Stimulated activated CD8-positive, alpha-beta memory T cell treated with anti-CD3 and anti-CD28 coated beads, Interleukin-4, amount 100 ng/mL, for 1 hour (primary cell): Measurements from ENCODE around the gene FUZ.

ENCODE experiments used
- DNase-seq, 2 donors: peaks; one replicate each; pipeline ENCODE4 v3.0.0-alpha.2; 2020; ENCODE audit warnings: low read depth in 2 of 2, low spot score in 1 of 2

The FUZ gene, protein sequence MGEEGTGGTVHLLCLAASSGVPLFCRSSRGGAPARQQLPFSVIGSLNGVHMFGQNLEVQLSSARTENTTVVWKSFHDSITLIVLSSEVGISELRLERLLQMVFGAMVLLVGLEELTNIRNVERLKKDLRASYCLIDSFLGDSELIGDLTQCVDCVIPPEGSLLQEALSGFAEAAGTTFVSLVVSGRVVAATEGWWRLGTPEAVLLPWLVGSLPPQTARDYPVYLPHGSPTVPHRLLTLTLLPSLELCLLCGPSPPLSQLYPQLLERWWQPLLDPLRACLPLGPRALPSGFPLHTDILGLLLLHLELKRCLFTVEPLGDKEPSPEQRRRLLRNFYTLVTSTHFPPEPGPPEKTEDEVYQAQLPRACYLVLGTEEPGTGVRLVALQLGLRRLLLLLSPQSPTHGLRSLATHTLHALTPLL

DNA sequence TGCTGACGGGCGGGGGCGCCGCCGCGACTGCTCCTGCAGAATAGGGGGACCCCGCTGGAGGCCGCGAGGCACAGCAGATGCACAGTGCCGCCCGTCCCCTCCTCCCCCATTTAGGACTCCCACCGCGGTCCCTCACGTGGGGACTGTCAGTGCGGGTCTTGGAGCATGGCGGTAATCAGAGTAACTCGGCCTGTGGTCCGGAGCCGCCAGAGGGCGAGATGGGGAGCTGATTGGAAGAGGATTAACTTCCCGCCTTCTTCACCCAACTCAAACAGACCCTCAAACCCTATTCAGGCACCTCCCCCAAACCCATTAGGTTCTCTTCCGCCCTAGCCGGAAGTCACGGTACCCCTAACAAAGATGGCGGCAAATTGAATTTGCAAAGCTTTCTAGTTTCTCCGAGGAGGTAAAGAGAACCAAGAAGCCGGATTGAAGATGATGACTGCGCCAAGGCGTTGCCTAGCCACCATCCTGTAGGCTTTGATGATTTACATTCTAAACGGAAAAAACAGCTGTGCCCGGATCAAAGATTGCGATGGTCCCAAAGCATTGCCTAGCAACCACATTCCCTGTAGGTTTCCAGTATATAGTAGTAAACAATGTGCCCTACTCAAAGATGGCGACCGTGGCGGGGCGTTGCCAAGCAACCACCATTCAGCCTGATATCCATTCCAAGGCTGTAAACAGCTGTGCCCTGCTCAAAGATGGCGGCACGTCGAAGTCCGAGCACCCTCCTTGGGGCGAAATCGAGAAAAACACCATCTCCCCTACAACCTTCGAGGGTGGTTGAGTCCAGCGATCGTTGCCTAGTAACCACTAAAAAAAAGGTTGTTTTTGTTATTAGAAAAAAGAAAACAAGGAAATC is at the start of gene FUZ:
Gene FUZ (minus strand): TSS at position 296 of the 865 bp plus-strand sequence. CDS start 186 bp downstream, at position 110.
- peak; percentile 69 to 85 for DNase-seq

DNA sequence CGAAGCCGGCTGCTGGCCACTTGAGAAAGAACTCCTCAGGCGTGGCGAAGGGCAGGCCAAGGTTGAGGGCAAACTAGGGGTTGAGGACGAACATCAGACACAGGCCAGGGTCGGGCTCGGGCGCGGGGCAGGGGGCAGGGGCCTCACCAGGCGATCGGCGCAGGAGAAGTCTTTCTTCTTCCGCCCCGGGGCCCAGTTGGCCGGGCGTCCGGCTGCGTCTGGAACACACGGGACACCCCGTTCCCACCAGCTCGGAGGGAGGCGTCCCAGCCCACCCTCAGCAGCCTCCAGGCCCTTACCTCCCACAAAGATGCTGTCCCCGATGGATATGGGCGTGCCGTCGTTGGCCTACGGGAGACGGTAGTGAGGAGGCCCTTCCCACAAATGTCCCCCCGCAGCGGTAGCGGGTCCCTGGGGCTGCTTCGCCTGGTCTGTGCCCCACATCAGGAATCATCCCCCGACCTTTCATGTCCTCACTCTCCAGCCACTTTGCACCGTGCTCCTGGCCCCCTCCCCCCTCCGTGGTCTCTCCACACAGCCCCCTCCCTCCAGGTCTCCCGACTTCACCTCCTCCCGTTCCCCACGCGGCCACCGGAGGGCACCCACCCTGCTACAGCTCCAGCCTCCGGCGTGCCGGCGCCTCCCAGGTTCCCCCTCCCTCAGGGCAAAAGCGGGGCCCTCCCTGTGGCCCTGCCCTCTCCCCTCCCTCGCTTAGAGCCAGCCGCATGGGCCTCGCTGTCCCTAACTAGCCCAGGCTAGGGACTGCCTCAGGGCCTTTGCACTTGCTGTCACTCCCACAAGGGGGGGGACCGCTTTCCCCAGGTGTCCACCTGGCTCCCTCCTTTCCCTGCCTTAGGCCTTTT is 49.5 kb upstream of the FUZ start:
- DNase-seq: no peak

DNA sequence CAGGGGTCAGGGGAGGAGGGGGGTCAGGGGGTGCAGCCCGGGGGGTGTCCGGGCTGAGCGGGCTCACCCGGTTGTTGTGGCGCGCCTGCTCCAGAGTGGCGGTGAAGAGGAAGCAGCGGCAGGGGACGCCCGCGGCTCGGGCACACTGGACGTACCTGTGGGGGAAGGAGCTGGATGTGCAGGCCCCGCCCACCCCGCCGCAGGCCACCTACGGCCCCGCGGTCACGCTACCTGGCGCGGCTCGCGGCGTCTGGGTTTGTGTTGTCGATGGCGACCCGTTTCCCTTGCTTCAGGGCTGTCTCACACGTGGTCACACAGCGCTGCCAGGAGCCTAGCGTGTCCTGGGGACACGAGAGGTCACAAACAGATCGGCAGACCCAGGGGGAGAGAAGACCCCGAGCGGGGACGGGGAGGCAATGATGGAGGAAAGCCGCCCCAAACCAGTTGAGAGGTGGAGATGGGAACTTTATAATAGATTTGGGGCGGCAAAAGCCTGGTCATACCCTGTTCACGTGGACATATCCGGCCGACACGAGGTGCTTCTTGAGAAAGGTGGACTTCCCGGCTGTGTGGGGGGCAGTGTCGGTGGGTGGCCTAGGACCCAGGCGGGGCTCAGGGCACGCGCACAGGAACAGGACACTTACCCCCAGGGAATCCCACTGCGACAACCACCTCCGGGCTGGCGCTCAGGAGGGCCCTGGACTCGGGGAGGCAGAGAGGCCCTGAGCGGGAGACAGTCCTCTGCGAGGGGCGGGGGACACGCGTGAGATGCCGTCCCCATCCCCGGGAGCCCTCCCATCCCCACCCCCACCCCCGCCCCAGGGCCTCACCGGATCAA is 48.7 kb upstream of the FUZ start:
- DNase-seq: no peak

DNA sequence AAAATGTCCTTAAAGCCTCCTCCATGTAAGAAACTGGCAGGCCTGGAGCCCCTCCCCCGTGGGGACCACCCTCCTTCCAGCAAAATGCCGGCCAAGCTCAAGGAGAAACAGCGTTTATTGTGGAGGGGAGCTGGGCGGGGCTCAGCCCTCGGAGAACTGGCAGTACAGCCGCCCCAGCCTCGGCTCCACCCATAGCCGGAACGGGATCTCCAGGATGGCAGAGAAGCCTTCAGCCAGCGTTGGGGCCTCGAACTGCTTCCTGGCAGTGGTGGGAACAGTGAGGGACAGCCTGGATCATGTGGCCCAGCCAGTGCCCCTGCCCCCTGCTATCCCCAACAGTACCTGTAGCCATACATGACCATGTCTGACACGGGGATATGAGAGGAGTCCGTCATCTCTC is 48.0 kb upstream of the FUZ start:
- no peak for DNase-seq

DNA sequence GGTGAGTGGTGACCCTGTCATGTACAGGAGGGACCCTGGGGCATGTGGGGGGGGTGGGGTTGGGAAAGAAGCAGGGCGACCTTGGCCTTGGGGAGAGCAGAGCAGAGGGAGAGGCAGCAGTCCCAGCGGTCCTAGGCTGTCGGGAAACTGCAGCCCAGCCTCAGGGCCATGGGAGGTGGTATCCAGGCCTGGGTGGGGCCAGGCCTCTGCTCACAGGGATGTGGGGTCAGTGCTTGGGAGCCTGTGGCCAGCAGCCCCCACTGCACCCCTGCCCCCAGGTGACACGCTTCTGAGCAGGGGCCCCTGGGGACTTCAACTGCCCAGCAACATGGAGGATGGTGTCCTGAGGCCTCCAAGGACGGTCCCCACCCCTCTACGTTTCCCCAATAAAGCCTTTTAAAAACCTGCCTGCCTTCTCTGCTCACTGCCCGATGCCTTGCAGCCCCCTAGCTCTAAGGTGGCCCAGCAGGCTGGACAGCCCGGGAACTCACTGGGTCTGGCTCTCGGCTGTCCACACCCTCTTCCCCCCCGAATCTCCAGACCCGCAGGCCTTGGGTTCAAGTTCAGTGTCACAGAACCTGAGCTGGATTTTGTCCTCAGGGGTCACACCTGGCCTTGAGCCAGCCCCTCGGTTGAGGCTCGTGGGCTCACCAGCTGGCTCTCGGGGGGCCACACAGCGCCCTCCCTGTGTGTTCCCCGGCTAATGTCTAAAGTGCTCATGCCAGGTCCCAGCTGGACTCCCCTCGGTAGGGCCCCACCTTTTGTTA is 47.4 kb upstream of the FUZ start:
- no peak for DNase-seq

DNA sequence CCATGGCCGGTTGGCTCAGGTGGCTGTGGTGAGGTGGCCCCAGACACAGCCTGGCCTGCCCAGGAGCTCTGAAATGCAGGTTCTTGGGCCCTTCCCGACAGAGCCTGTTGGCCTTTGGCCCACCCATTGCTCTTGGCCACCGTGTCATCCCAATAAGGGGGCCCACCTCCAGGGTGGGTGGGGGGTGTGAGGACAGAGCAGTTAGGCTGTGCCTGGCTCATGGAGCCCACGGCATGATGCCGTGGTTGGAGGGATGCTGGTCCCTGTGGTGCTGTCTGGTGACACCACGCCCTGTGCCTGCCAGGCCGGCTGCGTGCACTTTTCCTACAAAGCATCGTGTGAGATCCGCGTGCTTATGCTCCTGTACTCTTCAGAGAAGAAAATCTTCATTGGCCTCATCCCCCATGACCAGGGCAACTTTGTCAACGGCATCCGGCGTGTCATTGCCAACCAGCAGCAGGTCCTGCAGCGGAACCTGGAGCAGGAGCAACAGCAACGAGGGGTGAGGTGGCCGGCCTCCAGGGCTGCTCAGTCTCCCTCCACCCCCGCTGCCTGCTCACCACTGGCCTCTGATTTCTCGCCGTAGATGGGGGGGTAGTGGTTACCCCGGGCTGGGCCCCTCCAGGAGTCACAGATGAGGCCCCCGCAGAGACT is 46.7 kb upstream of the FUZ start:
- DNase-seq: no peak

DNA sequence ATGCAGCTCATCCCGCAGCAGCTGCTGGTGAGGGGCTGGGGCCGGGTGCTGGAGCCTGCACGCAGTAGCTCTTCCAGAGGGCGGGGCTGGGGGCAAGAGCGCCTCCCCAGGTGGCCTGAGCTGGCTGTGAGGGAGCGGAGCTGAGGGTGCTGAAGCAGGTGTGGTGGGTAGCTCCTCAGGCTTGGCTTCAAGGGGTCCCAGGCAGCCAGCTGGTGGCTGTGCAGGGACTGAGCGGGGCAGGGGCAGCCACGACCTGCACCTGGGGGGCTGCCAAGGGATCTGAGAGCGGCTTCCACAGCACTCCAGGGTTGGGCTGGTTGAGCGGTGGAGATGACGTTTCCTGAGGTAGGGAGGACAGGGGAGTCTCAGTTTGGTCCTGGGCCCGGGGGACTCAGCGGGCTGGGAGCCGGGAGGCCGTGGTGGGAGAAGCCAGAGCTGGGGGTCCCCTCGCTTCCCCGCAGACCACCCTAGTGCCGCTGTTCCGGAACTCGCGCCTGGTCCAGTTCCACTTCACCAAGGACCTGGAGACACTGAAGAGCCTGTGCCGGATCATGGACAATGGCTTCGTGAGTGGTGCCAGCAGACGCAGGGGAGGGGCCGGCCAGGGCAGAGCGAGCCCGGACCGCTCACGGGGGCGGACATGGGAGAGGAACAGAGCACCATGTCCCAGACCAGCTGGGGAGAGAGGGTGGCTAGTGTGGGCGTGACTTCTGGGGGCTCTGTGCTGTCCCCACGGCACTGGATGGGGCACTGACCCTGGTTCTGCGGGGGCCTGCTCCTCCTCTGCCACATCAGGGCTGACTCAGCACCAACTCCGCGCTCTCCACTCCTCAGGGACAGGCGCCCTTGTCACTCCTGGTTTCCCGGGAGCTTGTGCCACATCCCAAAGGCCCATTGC is 45.2 kb upstream of the FUZ start:
- no peak for DNase-seq

DNA sequence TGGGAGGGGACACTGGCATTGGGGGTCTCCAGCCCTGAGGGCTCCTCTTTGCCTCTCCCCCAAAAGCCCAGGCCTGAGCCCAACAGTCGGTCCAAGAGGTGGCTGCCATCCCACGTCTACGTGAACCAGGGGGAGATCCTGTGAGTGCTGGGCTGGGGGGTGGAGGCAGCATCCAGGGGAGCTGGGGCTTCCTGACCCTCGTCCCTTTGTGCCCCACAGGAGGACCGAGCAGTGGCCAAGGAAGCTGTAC is 44.7 kb upstream of the FUZ start:
- no peak for DNase-seq

DNA sequence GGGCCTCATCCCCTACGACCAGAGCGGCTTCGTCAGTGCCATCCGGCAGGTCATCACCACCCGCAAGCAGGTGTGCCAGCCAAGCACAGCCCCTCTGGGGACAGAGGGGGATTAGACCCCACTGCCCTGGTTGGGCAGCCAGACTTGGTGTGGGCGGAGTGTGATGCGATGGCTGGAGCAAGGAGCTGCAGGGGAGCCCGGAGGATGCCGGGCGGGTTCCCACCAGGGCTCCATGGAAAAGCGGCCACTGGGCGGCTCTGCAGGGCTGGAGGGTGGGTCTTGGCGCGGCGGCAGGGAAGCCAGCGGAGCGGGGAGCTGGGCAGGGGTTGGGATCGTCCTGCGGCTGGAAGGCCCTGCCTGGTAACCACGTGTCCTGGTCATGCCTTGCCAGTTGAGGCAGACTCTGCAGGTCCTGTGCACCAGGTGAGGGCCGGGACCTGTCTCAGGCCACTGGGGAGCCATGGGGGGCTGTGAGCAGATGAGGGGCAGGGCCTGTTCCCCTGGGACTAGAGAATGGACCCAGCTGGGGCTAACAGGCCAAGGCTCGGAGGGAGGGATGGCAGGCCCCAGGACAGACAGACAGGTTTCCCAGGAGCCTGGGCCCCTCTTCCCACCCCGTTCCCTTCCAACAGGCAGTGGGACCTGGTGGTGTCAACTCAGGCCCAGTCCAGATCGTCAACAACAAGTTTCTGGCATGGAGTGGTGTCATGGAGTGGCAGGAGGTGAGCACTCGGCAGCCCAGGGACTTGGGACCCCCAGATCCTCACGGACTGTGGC is 44.2 kb upstream of the FUZ start:
- no peak for DNase-seq

DNA sequence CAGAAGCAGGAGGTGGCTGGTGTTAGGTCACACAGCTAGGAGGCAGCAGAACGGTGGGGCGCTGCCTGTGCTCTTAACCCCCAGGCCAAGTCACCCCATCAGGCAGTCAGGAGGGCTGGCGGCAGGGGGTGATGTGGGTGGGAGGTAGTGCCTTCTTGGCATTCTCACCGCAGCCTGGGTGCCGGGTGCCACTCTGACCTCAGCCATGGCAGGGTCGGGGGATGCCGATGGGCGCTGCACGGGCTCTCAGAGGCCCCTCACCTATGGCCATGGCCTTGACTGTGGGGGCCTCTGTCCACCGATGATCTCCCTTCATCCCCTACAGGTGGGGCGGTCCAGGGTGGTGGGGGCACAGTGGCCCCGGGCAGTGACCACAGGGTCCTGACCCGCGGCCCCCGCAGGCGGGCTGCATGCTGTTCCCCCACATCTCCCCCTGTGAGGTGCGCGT is 43.5 kb upstream of the FUZ start:
- no peak for DNase-seq

DNA sequence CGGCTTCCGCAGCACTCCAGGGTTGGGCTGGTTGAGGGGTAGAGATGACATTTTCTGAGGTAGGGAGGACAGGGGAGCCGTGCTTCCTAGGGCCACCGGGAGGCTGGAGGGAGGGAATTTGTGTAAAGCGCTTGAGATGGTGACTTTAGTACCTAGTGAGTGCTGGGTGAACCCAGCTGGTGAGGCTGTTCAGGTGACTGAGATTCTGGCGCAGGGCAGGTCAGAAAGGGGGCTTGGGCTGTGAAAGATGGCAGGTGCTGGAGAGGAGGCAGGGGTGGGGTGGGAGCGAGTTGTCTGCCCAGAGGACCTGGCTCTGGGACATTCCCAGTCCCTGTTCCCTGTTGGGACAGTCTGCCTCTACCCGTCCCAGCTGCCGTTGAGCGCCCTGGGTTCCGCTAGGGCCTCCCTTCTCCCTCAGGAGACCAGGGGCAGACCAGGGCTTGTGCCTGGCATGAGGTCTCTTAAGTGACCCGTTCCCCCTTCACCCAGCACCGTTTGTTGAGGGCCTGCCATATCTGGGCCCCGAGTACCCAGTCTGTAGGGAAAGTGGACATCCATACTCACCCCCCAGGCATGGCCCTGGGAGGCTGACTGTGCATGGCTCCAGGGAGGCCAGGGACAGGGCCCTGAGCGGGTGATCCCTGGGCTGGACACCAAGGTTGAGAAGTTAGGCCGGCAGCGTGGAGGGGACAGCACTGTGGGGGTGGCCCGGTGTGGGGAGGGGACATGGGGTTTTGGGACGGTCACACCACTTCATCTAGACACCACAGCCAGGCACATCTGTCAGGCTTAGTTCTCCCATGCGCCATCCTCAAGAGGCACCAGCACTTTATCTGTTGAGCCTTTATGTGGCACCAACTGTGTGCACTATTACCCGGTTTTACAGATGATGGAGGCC is 42.8 kb upstream of the FUZ start:
- DNase-seq: no peak

DNA sequence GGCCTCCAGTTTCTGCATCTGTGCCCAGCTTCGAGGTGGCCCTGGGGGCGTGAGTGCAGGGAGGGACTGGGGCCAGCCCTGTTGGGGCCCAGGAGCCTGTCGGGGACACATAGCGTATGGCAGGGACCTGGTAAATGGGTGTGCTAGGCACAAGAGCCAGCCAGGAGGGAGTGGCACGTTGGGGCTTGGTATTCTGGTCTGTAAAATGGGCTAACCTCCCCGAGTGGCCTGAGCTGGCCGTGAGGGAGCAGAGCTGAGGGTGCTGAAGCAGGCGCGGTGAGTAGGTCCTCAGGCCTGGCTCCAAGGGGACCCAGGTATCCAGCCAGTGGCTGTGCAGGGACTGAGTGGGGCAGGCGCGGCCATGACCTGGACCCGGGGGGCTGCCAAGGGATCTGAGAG is 42.2 kb upstream of the FUZ start:
- no peak for DNase-seq

DNA sequence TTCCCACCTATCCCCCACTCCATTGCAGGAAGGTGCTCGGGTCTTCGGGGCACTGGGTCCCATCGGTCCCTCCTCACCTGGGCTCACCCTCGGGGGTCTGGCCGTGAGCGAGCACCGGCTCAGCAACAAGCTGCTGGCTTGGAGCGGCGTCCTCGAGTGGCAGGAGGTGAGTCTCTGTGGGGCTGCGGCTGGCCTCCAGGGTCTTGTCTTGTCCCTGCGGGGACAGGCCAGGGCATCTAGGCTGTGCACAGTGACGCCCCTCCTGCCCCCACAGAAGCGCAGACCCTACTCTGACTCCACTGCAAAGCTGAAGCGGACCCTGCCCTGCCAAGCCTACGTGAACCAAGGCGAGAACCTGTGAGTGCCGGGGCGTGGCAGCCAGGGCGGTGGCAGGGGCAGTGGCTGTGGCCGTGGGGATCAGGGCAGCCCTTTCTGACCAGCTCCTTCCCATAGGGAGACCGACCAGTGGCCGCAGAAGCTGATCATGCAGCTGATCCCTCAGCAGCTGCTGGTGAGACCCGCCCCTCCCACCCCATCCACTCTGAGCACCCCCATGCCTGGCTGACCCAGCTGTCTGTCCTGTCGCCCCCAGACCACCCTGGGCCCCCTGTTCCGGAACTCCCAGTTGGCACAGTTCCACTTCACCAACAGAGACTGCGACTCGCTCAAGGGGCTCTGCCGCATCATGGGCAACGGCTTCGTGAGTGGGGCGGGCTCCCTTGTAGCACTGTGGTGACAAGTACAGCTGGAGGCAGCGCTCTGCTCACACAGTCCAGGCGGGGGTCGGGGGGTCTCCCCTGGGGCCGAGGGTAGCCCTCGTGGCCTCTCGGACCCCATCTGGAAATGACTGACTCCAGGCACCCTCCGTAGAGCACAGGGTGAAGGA is 41.5 kb upstream of the FUZ start:
- no peak for DNase-seq

DNA sequence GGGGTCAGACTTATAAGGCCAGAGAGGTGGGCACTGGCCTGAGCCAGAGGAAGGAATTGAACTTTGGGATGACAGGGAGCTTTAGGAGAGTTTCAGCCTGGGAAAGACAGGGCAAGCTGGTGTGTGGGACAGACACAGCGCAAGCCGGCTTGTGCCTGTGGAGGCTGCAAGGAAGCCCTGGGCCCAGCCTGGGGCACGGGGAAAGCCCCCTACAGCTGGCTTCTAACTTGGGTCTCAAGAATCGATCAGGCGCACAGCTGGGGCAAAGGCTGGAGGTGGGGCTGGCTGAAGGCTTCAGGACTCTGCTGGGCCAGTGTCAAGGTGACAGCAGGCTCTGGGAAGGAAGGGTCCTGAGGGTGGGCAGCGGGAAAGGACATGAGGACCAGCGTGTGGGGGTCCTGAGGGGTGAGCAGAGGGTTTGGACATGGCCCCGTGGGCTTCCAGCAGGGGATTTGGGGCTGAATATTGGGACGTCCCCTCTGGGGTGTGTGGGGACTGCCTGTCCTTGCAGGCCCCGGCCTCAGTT is 40.8 kb upstream of the FUZ start:
- DNase-seq: no peak

DNA sequence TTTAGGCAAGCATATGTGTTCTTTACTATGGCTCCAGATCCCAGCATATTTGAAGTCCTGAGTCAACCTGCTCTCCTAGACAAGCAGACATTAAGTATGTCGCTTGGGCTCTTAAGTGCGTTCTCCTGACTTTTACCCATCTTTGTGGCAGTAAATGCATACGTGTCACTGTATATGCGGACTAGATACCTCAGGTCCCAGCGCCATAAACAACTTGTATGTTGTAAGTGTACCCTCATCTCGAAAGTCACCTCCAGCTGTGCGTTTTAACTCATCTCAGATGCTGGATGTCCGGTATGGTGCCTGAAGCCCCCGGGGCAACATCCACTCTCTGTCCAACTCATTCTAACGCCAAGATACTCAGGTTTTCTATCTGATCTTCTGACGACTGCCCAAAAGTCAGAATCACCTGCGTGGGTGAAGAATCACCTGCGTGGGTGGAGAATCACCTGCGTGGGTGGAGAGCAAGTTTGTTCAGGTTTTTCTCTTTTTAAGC is 39.6 kb upstream of the FUZ start:
- DNase-seq: no peak
